GM08714 (cell line): ENCODE results near the gene STXBP2.

Source experiments
- H3K4me3 ChIP-seq: fragments of 200-500 bp; sonication (Bioruptor generic); 2 replicates; pipeline ENCODE4 v1.5.1; 2014; ENCODE audit warnings: mild to moderate bottlenecking, low read length, inconsistent platforms
- ZNF274 ChIP-seq: IDR thresholded peaks from 2 replicates; pipeline ENCODE4 v1.6.1; 2012; ENCODE audit warnings: mild to moderate bottlenecking, low read depth, low read length

STXBP2 gene

GRCh38 chr19:7636691-7637373 is at the start of gene STXBP2:
Gene STXBP2, plus strand, starts transcription at chr19:7637110. Its CDS starts 40 bp downstream, at chr19:7637150.
- TF ChIP-seq ZNF274: no peak
- H3K4me3 ChIP-seq: peak within 1 kb of the TSS; percentile 84

GRCh38 chr19:7589822-7590221 is 47.1 kb upstream of the STXBP2 start:
- H3K4me3 ChIP-seq: no peak overlapping the region
- no peak for TF ChIP-seq ZNF274

- no peak overlapping the region for H3K4me3 ChIP-seq
- no peak for TF ChIP-seq ZNF274
These were observed 46.7 kb upstream of the STXBP2 start for GRCh38 chr19:7590256-7590655.

- peak within 1 kb of the TSS; percentile 70 for H3K4me3 ChIP-seq
- no peak for TF ChIP-seq ZNF274
These were observed 41.3 kb upstream of the STXBP2 start, which contains the start of gene CAMSAP3 for GRCh38 chr19:7595466-7596133. Gene CAMSAP3, plus strand, starts transcription at chr19:7595863. Its CDS starts 140 bp downstream, at chr19:7596003.

- no peak for TF ChIP-seq ZNF274
- H3K4me3 ChIP-seq: peak overlapping the region; percentile 66
These were observed 40.5 kb upstream of the STXBP2 start for GRCh38 chr19:7596211-7596937.

GRCh38 chr19:7597689-7598088 is 39.2 kb upstream of the STXBP2 start:
- TF ChIP-seq ZNF274: no peak
- H3K4me3 ChIP-seq: no peak overlapping the region

- H3K4me3 ChIP-seq: no peak overlapping the region
- TF ChIP-seq ZNF274: no peak
These were observed 38.7 kb upstream of the STXBP2 start for GRCh38 chr19:7598180-7598579.

- H3K4me3 ChIP-seq: no peak overlapping the region
- TF ChIP-seq ZNF274: no peak
These were observed 36.2 kb upstream of the STXBP2 start for GRCh38 chr19:7600721-7601120.

- H3K4me3 ChIP-seq: no peak overlapping the region
- no peak for TF ChIP-seq ZNF274
These were observed 34.5 kb upstream of the STXBP2 start for GRCh38 chr19:7602240-7602934.

GRCh38 chr19:7602935-7603497 is 33.9 kb upstream of the STXBP2 start:
- no peak for TF ChIP-seq ZNF274
- no peak overlapping the region for H3K4me3 ChIP-seq

GRCh38 chr19:7603919-7604318 is 33.0 kb upstream of the STXBP2 start:
- TF ChIP-seq ZNF274: no peak
- no peak overlapping the region for H3K4me3 ChIP-seq

GRCh38 chr19:7605490-7606222 is 31.3 kb upstream of the STXBP2 start:
- H3K4me3 ChIP-seq: no peak overlapping the region
- no peak for TF ChIP-seq ZNF274

GRCh38 chr19:7606289-7606688 is 30.6 kb upstream of the STXBP2 start:
- TF ChIP-seq ZNF274: no peak
- no peak overlapping the region for H3K4me3 ChIP-seq
